HG02798 (cell line): Measurements from ENCODE around the gene GOLGA6L6.
"Not testable (repeated sequence)": the region's sequence is repeated elsewhere in the genome, so short reads cannot be mapped to it uniquely, and the experiment has no call there.

Experiments used
- ATAC-seq: cut with Tn5 transposase; IDR thresholded peaks from one replicate; pipeline ENCODE4 v1.9.1; 2021; ENCODE audit warnings: mild to moderate bottlenecking; ENCODE audit not compliant: unreplicated experiment, poor library complexity

The GOLGA6L6 gene

GRCh38 chr15:20541700-20542099, at the start of gene GOLGA6L6:
GOLGA6L6 (minus strand) TSS chr15:20541800; CDS start chr15:20541709, 91 bp downstream.
- ATAC-seq, result not testable (repeated sequence)

- not testable (repeated sequence) for ATAC-seq
Observed at GRCh38 chr15:20590069-20590468, 48.5 kb upstream of the GOLGA6L6 start.

- not testable (repeated sequence) for ATAC-seq
Observed at GRCh38 chr15:20586821-20587220, 45.2 kb upstream of the GOLGA6L6 start.

GRCh38 chr15:20582726-20583115, 41.1 kb upstream of the GOLGA6L6 start:
- ATAC-seq, result not testable (repeated sequence)

GRCh38 chr15:20582109-20582725, 40.6 kb upstream of the GOLGA6L6 start:
- not testable (repeated sequence) for ATAC-seq

- ATAC-seq, result not testable (repeated sequence)
Observed at GRCh38 chr15:20581261-20582108, 39.9 kb upstream of the GOLGA6L6 start.

- not testable (repeated sequence) for ATAC-seq
Observed at GRCh38 chr15:20579662-20580061, 38.1 kb upstream of the GOLGA6L6 start.

- ATAC-seq, result not testable (repeated sequence)
Observed at GRCh38 chr15:20551289-20551688, 9.7 kb upstream of the GOLGA6L6 start.

GRCh38 chr15:20505926-20506658, 35.5 kb downstream of the GOLGA6L6 start:
- not testable (repeated sequence) for ATAC-seq

- not testable (repeated sequence) for ATAC-seq
Observed at GRCh38 chr15:20502839-20503238, 38.8 kb downstream of the GOLGA6L6 start.

- ATAC-seq, result not testable (repeated sequence)
Observed at GRCh38 chr15:20501512-20502222, 39.9 kb downstream of the GOLGA6L6 start.

- not testable (repeated sequence) for ATAC-seq
Observed at GRCh38 chr15:20497781-20498180, 43.8 kb downstream of the GOLGA6L6 start.

GRCh38 chr15:20493035-20493434, 48.6 kb downstream of the GOLGA6L6 start:
- ATAC-seq, result not testable (repeated sequence)

GRCh38 chr15:20492598-20492997, 49.0 kb downstream of the GOLGA6L6 start:
- ATAC-seq, result not testable (repeated sequence)

GRCh38 chr15:20489320-20489719, 52.3 kb downstream of the GOLGA6L6 start:
- ATAC-seq, result not testable (repeated sequence)
